DND-41 (cell line): ENCODE results near the gene ARFGEF3.

Experiments used
- CTCF ChIP-seq: IDR thresholded peaks from 2 replicates; pipeline ENCODE4 v1.5.1; 2012; ENCODE audit warnings: borderline replicate concordance, low read length, moderate library complexity, mild to moderate bottlenecking; ENCODE audit not compliant: poor library complexity, severe bottlenecking; ENCODE audit errors: extremely low read depth
- EZH2 ChIP-seq: IDR thresholded peaks from 3 replicates; pipeline ENCODE4 v1.6.1; 2012; ENCODE audit warnings: borderline replicate concordance, low read depth, mild to moderate bottlenecking, moderate library complexity, low read length, inconsistent platforms; ENCODE audit not compliant: severe bottlenecking

GRCh38 chr6:138201836-138202235 is 40.1 kb downstream of the ARFGEF3 start:
- no peak for TF ChIP-seq CTCF
- no peak for TF ChIP-seq EZH2
